Thymus (tissue), 11 donors: ENCODE results near the gene ADGRB2. TPM values are rescaled to one million over a fixed set of nuclear protein-coding genes. Genes with fewer than 3 reads are reported as not detected.

ENCODE experiments used
- DNase-seq, 9 donors: peaks; one replicate each; pipeline ENCODE4 v3.0.0-alpha.2; 2013; ENCODE audit warnings: low spot score in 9 of 9, low read depth in 6 of 9, missing footprints in 1 of 9
- H3K27ac ChIP-seq, 2 donors: one replicate each; pipeline ENCODE4 v1.5.1; 2013; ENCODE audit warnings: control low read depth in 1 of 2, low read depth in 1 of 2, low read length in 1 of 2, mild to moderate bottlenecking in 1 of 2, moderate library complexity in 1 of 2
- H3K27me3 ChIP-seq, 2 donors: one replicate each; pipeline ENCODE4 v1.5.1; 2013; ENCODE audit warnings: low read length in 1 of 2; ENCODE audit not compliant: control insufficient read depth in 2 of 2, insufficient read depth in 1 of 2
- H3K36me3 ChIP-seq, 2 donors: one replicate each; pipeline ENCODE4 v1.5.1; 2013; ENCODE audit warnings: low read length in 1 of 2, mild to moderate bottlenecking in 1 of 2, moderate library complexity in 1 of 2; ENCODE audit not compliant: control insufficient read depth in 2 of 2, insufficient read depth in 2 of 2
- H3K4me1 ChIP-seq, 2 donors: one replicate each; pipeline ENCODE4 v1.5.1; 2013; ENCODE audit warnings: low read length in 2 of 2; ENCODE audit not compliant: control insufficient read depth in 2 of 2, insufficient read depth in 2 of 2
- H3K4me3 ChIP-seq, 2 donors: one replicate each; pipeline ENCODE4 v1.5.1; 2013; ENCODE audit warnings: low read length in 2 of 2, control low read depth in 1 of 2, mild to moderate bottlenecking in 1 of 2
- H3K9me3 ChIP-seq, 2 donors: one replicate each; pipeline ENCODE4 v1.5.1; 2013; ENCODE audit warnings: low read length in 1 of 2, mild to moderate bottlenecking in 1 of 2; ENCODE audit not compliant: control insufficient read depth in 2 of 2, insufficient read depth in 1 of 2
- WGBS: extraction: QIAGEN DNeasy Blood & Tissue Kit; methylation state at CpG from one replicate; pipeline ENCODE4 v1.1.7; 2013; 5-methylcytosine and 5-hydroxymethylcytosine counted together
- polyA plus RNA-seq: library from polyadenylated mRNA; stranded (reverse); fragments of 200-250 nt; gene quantifications from one replicate; pipeline ENCODE4 v1.2.3, GENCODE V29; 2013
- total RNA-seq: library from RNA; stranded (reverse); fragments of 120-200 nt; gene quantifications from one replicate; pipeline ENCODE4 v1.2.4, GENCODE V29; 2013
- donor health status: healthy.

The ADGRB2 gene
- total and polyA plus RNA-seq, 2 donors = 6.0 to 24.4 TPM

- Histone ChIP-seq H3K36me3 (no peaks in the 10 kb centered on the region), H3K27ac (no peak overlapping the region), H3K9me3 (no peaks in the 10 kb centered on the region), H3K4me1 (no peaks in the 10 kb centered on the region), H3K4me3 (no peak overlapping the region), H3K27me3 (peaks cover 0 to 4% of the 10 kb centered on the region in 2 donors)
- WGBS = 97% methylated on average over 4 of the region's 4 CpGs
- no peak for DNase-seq
These were observed 72.7 kb downstream of the ADGRB2 start for GRCh38 chr1:31691446-31691845.

GRCh38 chr1:31690921-31691320 lies 73.2 kb downstream of the ADGRB2 start:
- 94% methylated on average over 10 of the region's 10 CpGs for WGBS
- Histone ChIP-seq H3K27me3 (peaks cover 0 to 6% of the 10 kb centered on the region in 2 donors), H3K27ac (no peak overlapping the region)

GRCh38 chr1:31689854-31690253 lies 74.3 kb downstream of the ADGRB2 start:
- 93% methylated on average over 6 of the region's 6 CpGs for WGBS

More at GRCh38 chr1:31690921-31691320, 73.2 kb downstream of the ADGRB2 start:
- Histone ChIP-seq H3K36me3 (no peaks in the 10 kb centered on the region), H3K4me3 (no peak overlapping the region), H3K9me3 (no peaks in the 10 kb centered on the region), H3K4me1 (no peaks in the 10 kb centered on the region)
- DNase-seq = no peak

GRCh38 chr1:31689379-31689778 lies 74.8 kb downstream of the ADGRB2 start:
- Histone ChIP-seq H3K4me3 (no peak overlapping the region), H3K27me3 (peaks cover 0 to 7% of the 10 kb centered on the region in 2 donors), H3K4me1 (no peaks in the 10 kb centered on the region), H3K36me3 (no peaks in the 10 kb centered on the region), H3K9me3 (no peaks in the 10 kb centered on the region), H3K27ac (no peak overlapping the region)
- no peak for DNase-seq
- 85% methylated on average over 2 of the region's 2 CpGs for WGBS

More at GRCh38 chr1:31689854-31690253, 74.3 kb downstream of the ADGRB2 start:
- Histone ChIP-seq H3K4me3 (no peak overlapping the region), H3K27me3 (peaks cover 0 to 7% of the 10 kb centered on the region in 2 donors), H3K9me3 (no peaks in the 10 kb centered on the region), H3K4me1 (no peaks in the 10 kb centered on the region), H3K27ac (no peak overlapping the region), H3K36me3 (no peaks in the 10 kb centered on the region)
- no peak for DNase-seq

- Histone ChIP-seq H3K9me3 (peaks cover 0 to 1% of the 10 kb centered on the region in 2 donors), H3K27ac (no peak overlapping the region), H3K36me3 (no peaks in the 10 kb centered on the region), H3K4me3 (no peak overlapping the region), H3K27me3 (peaks cover 3 to 7% of the 10 kb centered on the region in 2 donors), H3K4me1 (no peaks in the 10 kb centered on the region)
- WGBS = 91% methylated on average over 8 of the region's 8 CpGs
- DNase-seq = no peak
These were observed 75.8 kb downstream of the ADGRB2 start for GRCh38 chr1:31688233-31688918.

GRCh38 chr1:31687601-31688000 lies 76.5 kb downstream of the ADGRB2 start:
- no peaks in the 10 kb centered on the region for H3K36me3 ChIP-seq
- DNase-seq = no peak
- 92% methylated on average over 8 of the region's 8 CpGs for WGBS
- peaks cover 3 to 7% of the 10 kb centered on the region in 2 donors for H3K27me3 ChIP-seq
- peaks cover 0 to 1% of the 10 kb centered on the region in 2 donors for H3K9me3 ChIP-seq
- H3K4me3 ChIP-seq = no peak overlapping the region
- no peak overlapping the region for H3K27ac ChIP-seq
- no peaks in the 10 kb centered on the region for H3K4me1 ChIP-seq

GRCh38 chr1:31685795-31686194 lies 78.3 kb downstream of the ADGRB2 start:
- no peak overlapping the region for H3K4me3 ChIP-seq
- H3K27ac ChIP-seq = no peak overlapping the region
- H3K36me3 ChIP-seq = no peaks in the 10 kb centered on the region
- 95% methylated on average over 8 of the region's 8 CpGs for WGBS
- no peak for DNase-seq
- peaks cover 3 to 14% of the 10 kb centered on the region in 2 donors for H3K27me3 ChIP-seq
- H3K4me1 ChIP-seq = no peaks in the 10 kb centered on the region
- peaks cover 0 to 1% of the 10 kb centered on the region in 2 donors for H3K9me3 ChIP-seq

- Histone ChIP-seq H3K9me3 (peaks cover 0 to 1% of the 10 kb centered on the region in 2 donors), H3K27me3 (peaks cover 3 to 26% of the 10 kb centered on the region in 2 donors), H3K4me3 (no peak overlapping the region), H3K27ac (no peak overlapping the region), H3K4me1 (no peaks in the 10 kb centered on the region), H3K36me3 (no peaks in the 10 kb centered on the region)
- DNase-seq = no peak
- WGBS = 88% methylated on average over 11 of the region's 11 CpGs
These were observed 80.1 kb downstream of the ADGRB2 start for GRCh38 chr1:31683997-31684396.

GRCh38 chr1:31681415-31681814 lies 82.7 kb downstream of the ADGRB2 start:
- no peaks in the 10 kb centered on the region for H3K36me3 ChIP-seq
- 88% methylated on average over 9 of the region's 9 CpGs for WGBS
- DNase-seq = no peak
- peaks cover 3 to 25% of the 10 kb centered on the region in 2 donors for H3K27me3 ChIP-seq
- H3K4me3 ChIP-seq = no peak overlapping the region
- no peaks in the 10 kb centered on the region for H3K4me1 ChIP-seq
- peaks cover 0 to 1% of the 10 kb centered on the region in 2 donors for H3K9me3 ChIP-seq
- no peak overlapping the region for H3K27ac ChIP-seq
